Measurements from ENCODE around the gene GJD4.

The GJD4 gene

GRCh38 chr10:35579116-35579515 lies 26.0 kb upstream of the GJD4 start:
- no peak for DNase-seq (ENCODE audit: low spot score)

DNA sequence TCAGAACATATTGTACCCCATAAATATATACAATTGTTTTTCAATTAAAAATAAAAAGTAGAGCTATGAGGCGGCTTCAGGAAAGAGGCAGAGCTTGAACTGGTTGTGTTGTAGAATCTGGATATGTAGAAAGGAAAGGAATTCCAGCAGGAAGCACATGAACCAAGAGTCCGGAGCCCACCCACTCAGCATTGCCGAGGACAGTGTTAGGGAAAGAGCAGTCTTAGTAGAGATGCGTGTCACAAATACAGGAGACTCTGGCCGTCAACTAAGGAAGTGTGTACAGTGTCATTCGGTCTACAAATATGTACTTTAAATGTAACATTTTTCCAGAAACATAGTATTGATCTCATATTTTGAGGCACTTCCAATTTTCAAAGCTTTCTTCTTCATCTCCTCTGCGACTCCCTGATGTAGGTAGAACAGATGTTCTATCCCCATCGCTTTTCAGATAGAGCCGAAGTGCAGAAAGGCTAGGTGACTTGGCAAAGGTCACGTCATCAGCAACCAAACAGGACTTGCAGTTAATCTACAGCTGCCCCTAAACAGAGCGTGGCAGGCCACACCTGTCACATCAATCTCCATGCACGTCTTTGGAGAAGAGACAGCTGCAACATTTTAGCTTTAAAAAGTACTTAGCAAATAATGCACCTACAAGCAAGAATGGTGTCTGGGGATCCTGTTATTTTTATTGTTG lies 25.3 kb upstream of the GJD4 start:
- no peak for DNase-seq (ENCODE audit: low spot score)

- DNase-seq (ENCODE audit: low spot score), result no peak
Observed at GRCh38 chr10:35580423-35580770, 24.7 kb upstream of the GJD4 start.

DNA sequence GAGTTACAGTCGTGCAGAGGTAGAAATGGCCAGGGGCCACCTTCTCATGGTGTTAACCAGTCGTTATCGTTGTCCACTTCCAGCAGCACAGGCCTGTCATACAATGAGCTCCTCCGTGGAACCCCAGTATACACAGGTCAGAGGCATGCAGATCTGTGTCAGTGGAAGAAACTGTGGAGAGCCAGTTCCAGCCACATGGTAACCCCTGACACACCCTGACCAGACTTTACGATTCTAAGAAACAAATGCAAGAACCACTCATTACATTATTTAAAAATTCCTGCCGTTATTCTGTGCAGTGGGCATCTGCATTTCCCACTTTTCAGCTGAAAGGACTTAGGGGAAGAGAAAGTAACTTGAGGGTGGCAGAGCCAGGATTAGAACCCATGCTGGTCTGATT lies 23.5 kb upstream of the GJD4 start:
- DNase-seq (ENCODE audit: low spot score), result no peak

DNA sequence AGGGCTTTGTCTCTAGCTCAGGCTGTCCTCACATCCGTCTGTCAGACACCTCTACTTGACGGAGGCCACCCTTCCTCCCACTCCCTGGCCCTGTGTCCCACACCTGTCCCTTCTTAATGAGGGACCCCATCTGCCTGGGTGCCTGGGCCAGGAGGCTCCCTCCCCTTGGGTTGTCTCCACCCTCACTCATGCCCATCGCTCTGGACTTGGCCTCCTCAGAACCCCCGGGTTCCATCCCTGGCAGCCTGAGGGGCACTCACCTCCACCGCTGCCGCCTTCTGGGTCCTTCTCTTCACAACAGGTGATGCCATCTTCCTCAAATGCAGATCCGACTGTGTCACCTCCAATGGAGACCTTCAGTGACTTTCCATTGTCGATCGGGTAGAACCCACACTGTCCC lies 20.2 kb upstream of the GJD4 start:
- no peak for DNase-seq (ENCODE audit: low spot score)

- DNase-seq (ENCODE audit: low spot score), result no peak
Observed at GRCh38 chr10:35585356-35585755, 19.8 kb upstream of the GJD4 start.

DNA sequence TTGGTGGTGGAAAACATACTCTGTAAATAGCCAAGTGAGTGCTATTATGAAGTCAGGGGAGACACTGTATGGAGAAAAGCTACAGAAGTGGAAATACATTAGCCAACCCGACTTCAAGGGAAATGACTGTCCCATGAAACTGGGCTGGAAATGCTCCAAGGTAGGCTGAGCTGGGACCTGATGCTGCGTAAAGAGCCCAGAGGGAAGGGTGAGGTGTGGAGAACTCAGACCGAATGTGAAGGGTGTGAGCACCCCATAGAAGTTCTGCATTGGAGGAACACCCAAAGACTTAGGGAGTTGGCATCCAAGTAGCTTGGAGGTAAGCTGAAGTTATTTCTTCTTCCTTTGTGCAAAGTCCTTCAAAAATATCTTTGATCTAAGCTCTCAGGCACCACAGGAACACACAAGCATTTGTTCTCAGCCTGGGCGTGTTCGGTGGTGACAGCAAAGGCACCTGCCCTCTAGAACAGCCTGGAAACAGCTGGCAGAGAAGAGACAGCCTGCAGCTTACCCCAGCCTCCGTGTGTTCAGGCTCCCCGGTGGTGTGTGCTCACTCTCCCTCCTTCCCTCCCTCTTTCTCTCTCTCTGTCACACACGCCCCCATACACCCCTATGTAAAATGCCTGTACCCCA lies 19.1 kb upstream of the GJD4 start:
- DNase-seq (ENCODE audit: low spot score), result no peak

DNA sequence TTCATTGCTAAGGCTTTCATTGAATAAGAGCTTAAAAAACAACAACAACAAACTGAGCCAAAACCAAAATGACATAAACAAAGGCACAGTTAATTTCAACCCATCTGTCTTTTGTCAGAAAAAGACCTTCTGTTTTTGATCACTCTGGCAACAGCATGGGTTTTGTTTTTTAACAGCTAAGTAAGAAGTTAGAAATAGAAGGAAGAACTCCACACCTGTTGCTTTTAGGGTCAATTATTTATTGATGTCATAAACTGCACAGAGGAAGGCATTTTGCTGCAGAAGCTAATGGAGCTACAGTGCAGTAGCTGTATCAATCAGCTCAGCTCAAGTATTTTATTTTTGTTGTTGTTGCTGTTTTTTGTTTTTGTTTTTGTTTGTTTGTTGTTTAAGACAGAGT lies 16.3 kb upstream of the GJD4 start:
- DNase-seq (ENCODE audit: low spot score), result no peak

- no peak for DNase-seq (ENCODE audit: low spot score)
Observed at GRCh38 chr10:35592441-35592840, 12.7 kb upstream of the GJD4 start.

GRCh38 chr10:35594115-35595079 lies 10.7 kb upstream of the GJD4 start:
- DNase-seq (ENCODE audit: low spot score), result no peak

GRCh38 chr10:35595106-35595505 lies 10.0 kb upstream of the GJD4 start:
- no peak for DNase-seq (ENCODE audit: low spot score)

DNA sequence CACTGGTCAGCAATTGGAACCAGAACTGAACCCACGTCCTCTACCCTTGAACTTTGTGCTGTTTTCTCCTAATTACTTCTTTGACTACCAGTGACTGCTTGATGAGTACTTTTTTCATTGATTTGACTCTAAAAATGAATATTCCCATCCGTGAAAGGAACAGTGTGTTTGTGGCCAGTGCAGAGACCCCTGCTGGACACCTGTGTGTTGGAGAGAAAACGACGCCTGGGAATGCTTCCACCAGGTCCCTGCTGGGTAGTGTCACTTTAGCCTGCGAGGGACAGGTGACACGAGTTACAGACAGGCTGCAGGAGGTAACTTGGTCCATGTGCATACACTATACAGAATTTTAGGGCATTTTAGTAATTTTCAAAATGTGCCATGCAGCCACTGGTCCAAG lies 6.8 kb upstream of the GJD4 start:
- DNase-seq (ENCODE audit: low spot score), result no peak

DNA sequence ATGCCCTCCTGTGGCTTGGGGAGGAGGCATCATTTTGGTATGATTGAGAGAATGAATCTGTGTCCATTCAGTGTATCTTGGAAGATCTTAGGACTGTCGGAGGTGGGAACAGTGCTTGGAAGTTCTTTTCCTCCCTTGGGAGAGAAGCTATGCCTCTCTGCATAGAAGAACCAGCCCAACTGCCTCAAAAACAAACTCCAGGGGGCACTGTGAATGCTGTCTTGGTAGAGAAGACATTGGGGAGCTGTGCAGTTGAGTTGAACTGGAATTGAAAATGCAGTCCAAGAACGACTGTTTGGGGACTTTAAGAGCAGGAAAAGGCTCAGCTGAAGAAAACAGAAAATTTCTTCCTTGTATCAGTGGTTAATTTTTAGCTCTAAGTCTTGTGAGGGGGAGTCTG lies 4.9 kb upstream of the GJD4 start:
- no peak for DNase-seq (ENCODE audit: low spot score)

DNA sequence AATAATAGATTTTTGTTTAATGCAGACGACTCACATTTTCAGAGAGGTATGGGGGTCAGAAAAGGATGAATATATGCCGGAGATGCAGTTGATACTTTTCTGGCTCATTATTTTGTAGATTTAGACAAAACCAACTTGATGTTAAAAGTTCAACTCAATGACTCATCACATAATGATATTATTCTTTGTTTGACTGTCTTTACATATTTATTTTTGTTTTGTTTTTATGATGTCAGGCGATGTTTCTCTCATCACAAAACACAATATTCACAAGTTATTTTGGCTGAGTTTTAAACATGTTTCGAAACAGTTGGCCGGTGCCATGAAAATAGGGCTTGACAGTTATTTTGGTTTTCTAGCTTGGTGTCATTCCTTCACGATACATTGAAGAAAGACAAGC lies 1.3 kb downstream of the GJD4 start:
- no peak for DNase-seq (ENCODE audit: low spot score)

- no peak for DNase-seq (ENCODE audit: low spot score)
Observed at GRCh38 chr10:35607475-35608327, 2.6 kb downstream of the GJD4 start.

GRCh38 chr10:35608328-35608672 lies 3.2 kb downstream of the GJD4 start:
- DNase-seq (ENCODE audit: low spot score), result no peak

DNA sequence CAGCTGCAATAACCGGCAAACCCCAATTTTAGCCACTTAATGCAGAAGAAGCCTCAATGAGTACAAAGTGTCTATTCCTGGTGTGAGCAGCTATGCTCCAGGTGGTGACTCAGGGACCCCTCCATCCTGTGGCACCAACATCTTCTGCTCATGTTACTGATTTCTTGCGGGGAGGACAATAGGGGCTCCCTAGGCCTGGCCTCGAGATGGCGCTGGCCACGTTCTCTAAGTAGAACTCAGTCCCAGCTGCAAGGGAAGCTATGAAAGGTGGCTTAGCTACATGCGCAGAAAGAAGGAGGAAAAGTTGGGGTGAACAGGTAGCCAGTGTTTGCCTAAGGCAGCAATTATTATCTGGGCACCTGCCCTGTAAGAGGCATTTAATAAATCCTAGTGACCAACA lies 6.6 kb downstream of the GJD4 start:
- DNase-seq (ENCODE audit: low spot score), result no peak

GRCh38 chr10:35612385-35613106 lies 7.4 kb downstream of the GJD4 start:
- no peak for DNase-seq (ENCODE audit: low spot score)

- DNase-seq (ENCODE audit: low spot score), result no peak
Observed at GRCh38 chr10:35613107-35613440, 7.9 kb downstream of the GJD4 start.

DNA sequence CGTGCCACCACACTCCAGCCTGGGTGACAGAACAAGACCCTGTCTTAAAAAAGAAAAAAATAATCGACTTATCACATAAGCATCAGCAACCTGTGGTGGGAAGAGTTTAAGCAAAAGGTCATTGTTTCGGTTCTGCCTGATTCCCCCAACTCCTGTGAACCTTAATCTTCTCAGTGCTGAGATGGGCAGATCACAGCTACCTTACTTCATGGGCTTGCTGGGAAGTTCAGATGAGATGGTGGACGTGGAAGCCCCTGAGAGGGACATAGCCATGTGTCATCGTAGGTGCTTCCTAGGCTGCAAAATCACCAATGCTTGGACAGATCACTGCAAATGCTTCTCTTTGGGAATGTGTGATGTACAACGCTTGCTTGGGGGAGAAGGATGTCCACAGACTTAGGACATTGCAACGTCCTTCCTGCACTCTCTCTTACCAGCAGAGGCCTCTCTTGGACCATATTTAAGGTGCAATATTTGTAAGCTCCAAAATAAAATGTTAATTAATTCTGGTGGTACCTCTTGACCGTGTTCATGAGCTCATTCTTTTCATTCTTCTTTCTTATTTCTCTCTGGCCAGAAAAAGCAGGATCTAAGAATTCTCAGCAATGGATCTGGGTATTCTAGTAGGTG lies 8.6 kb downstream of the GJD4 start:
- DNase-seq (ENCODE audit: low spot score), result no peak

- no peak for DNase-seq (ENCODE audit: low spot score)
Observed at GRCh38 chr10:35614312-35614711, 9.2 kb downstream of the GJD4 start.

All from hematopoietic multipotent progenitor cell treated with erythropoietin and hydrocortisone succinate and interleukin-3 and kit ligand, for 17 days (in vitro differentiated cells).